MM.1S (cell line): ENCODE data around the gene RASL10A.

Source experiments
- CTCF ChIP-seq: fragments of 300-600 bp; sonication (generic); IDR thresholded peaks from 2 replicates; pipeline ENCODE4 v1.5.1; 2016; ENCODE audit warnings: antibody characterized with exemption, low read length, mixed read lengths
- EZH2 ChIP-seq: fragments of 300-600 bp; sonication (generic); optimal IDR thresholded peaks from 2 replicates; pipeline ENCODE3; 2017; ENCODE audit warnings: low read depth, mild to moderate bottlenecking, antibody characterized with exemption, low read length, mixed read lengths

GRCh38 chr22:29310863-29311339 is 4.6 kb downstream of the RASL10A start:
- no peak for TF ChIP-seq CTCF
- TF ChIP-seq EZH2, result no peak
